HepG2 (cell line): Measurements from ENCODE around the gene ANO9. TPM values are rescaled to one million over a fixed set of nuclear protein-coding genes. Genes with fewer than 3 reads are reported as not detected.

Source experiments
- CCDC6 ChIP-seq: sonication (generic); formaldehyde crosslinking; IDR thresholded peaks from 2 replicates; pipeline ENCODE4 v1.8.1; 2022; ENCODE audit warnings: mild to moderate bottlenecking, missing genetic modification reagents, moderate library complexity
- ESRRA ChIP-seq: sonication (generic); formaldehyde crosslinking; IDR thresholded peaks from 2 replicates; pipeline ENCODE4 v1.5.1; 2020; ENCODE audit warnings: mild to moderate bottlenecking, low read depth, missing genetic modification reagents
- MEF2D ChIP-seq: sonication (generic); formaldehyde crosslinking; IDR thresholded peaks from 2 replicates; pipeline ENCODE4 v1.5.1; 2020; ENCODE audit warnings: mild to moderate bottlenecking, missing genetic modification reagents
- NRL ChIP-seq: sonication (generic); formaldehyde crosslinking; IDR thresholded peaks from 2 replicates; pipeline ENCODE4 v1.5.0; 2020; ENCODE audit warnings: missing genetic modification reagents, mild to moderate bottlenecking, moderate library complexity, borderline replicate concordance
- RXRA ChIP-seq: sonication (generic); formaldehyde crosslinking; IDR thresholded peaks from 2 replicates; pipeline ENCODE4 v1.5.1; 2020; ENCODE audit warnings: missing genetic modification reagents
- SOX6 ChIP-seq, 2 experiments: fragments of 450-650 bp in 1 of 2; sonication (generic) in 1 of 2; formaldehyde crosslinking in 1 of 2; IDR thresholded peaks; 2 replicates each; pipeline versions ENCODE4 v1.4.0 to v1.6.1; 2017 to 2020; ENCODE audit warnings: antibody characterized with exemption in 1 of 2, mild to moderate bottlenecking in 1 of 2, missing genetic modification reagents in 1 of 2
- TAF1 ChIP-seq: sonication (generic); formaldehyde crosslinking; IDR thresholded peaks from 2 replicates; pipeline ENCODE4 v1.4.0; 2020; ENCODE audit warnings: missing genetic modification reagents
- TCF7 ChIP-seq: sonication (generic); IDR thresholded peaks from 2 replicates; pipeline ENCODE4 v1.6.1; 2016; ENCODE audit warnings: antibody characterized with exemption, low read depth
- TOE1 ChIP-seq: sonication (generic); formaldehyde crosslinking; IDR thresholded peaks from 2 replicates; pipeline ENCODE4 v1.4.0; 2020; ENCODE audit warnings: mild to moderate bottlenecking, missing genetic modification reagents
- XRCC5 ChIP-seq: fragments of 200-400 bp; formaldehyde crosslinking; optimal IDR thresholded peaks from 2 replicates; pipeline ENCODE3; 2017; ENCODE audit warnings: mild to moderate bottlenecking, low read length
- ZBTB7A ChIP-seq: sonication (generic); formaldehyde crosslinking; IDR thresholded peaks from 2 replicates; pipeline ENCODE4 v1.8.0; 2022; ENCODE audit warnings: mild to moderate bottlenecking, missing genetic modification reagents
- ZBTB7B ChIP-seq: sonication (generic); formaldehyde crosslinking; IDR thresholded peaks from 2 replicates; pipeline ENCODE4 v1.4.0; 2020; ENCODE audit warnings: missing genetic modification reagents
- ZNF205 ChIP-seq: IDR thresholded peaks from 2 replicates; pipeline ENCODE4 v1.6.1; 2018; ENCODE audit warnings: missing biosample characterization, missing genetic modification reagents
- ZNF331 ChIP-seq: sonication (generic); formaldehyde crosslinking; IDR thresholded peaks from 2 replicates; pipeline ENCODE4 v1.4.0; 2020; ENCODE audit warnings: missing genetic modification reagents
- ZNF34 ChIP-seq: sonication (generic); formaldehyde crosslinking; IDR thresholded peaks from 2 replicates; pipeline ENCODE4 v1.4.0; 2020; ENCODE audit warnings: mild to moderate bottlenecking, missing genetic modification reagents, borderline replicate concordance
- ZNF724P ChIP-seq: sonication (generic); formaldehyde crosslinking; IDR thresholded peaks from 2 replicates; pipeline ENCODE4 v1.8.0; 2022; ENCODE audit warnings: missing genetic modification reagents, borderline replicate concordance
- ZSCAN22 ChIP-seq: sonication (generic); formaldehyde crosslinking; IDR thresholded peaks from 2 replicates; pipeline ENCODE4 v1.4.0; 2020; ENCODE audit warnings: mild to moderate bottlenecking, missing genetic modification reagents
- polyA plus RNA-seq, 8 experiments: library from polyadenylated mRNA; depleted of rRNA in 3 of 8; stranded (reverse) in 7 of 8; unstranded in 1 of 8; fragments of >200 nt; fragmentation: Illumina TruSeq in 4 of 8; extraction: Trizol in 4 of 8; gene quantifications; 2 replicates each; pipeline versions ENCODE4 v1.2.1 to v1.2.3, GENCODE V29; 2011 to 2016; ENCODE audit warnings: low read depth in 4 of 8, missing spikeins in 1 of 8, mixed read lengths in 1 of 8; ENCODE audit not compliant: insufficient read depth in 1 of 8
- total RNA-seq, 5 experiments: library from RNA; depleted of rRNA; stranded (reverse); fragments of >200 nt; fragmentation: Illumina TruSeq; extraction: Trizol; gene quantifications; 2 replicates each; pipeline ENCODE4 v1.2.3, GENCODE V29; 2016; ENCODE audit warnings: low read depth in 1 of 5
- TF ChIP-seq, protein P1 (sequence below): sonication (generic); formaldehyde crosslinking; IDR thresholded peaks from 2 replicates; pipeline ENCODE4 v1.4.0; 2020; ENCODE audit warnings: missing genetic modification reagents
- TF ChIP-seq, protein P2 (sequence below), 2 experiments: IDR thresholded peaks; 2 replicates each; pipeline ENCODE4 v1.6.1; 2011 to 2012; ENCODE audit warnings: low read length in 2 of 2, borderline replicate concordance in 1 of 2, low read depth in 1 of 2, mild to moderate bottlenecking in 1 of 2, moderate library complexity in 1 of 2
- TF ChIP-seq, protein P3 (sequence below): IDR thresholded peaks from 2 replicates; pipeline ENCODE4 v1.6.1; 2016; ENCODE audit warnings: low read depth, borderline replicate concordance
- TF ChIP-seq, protein P4 (sequence below): sonication (generic); formaldehyde crosslinking; IDR thresholded peaks from 2 replicates; pipeline ENCODE4 v1.5.1; 2020; ENCODE audit warnings: mild to moderate bottlenecking, missing genetic modification reagents, moderate library complexity

ANO9 gene
- total and polyA plus RNA-seq, 2 of the 13 experiments (the other 11 are each of a cell fraction or from before 2014, with no cell fraction given) = 8.9 to 14.3 TPM

DNA sequence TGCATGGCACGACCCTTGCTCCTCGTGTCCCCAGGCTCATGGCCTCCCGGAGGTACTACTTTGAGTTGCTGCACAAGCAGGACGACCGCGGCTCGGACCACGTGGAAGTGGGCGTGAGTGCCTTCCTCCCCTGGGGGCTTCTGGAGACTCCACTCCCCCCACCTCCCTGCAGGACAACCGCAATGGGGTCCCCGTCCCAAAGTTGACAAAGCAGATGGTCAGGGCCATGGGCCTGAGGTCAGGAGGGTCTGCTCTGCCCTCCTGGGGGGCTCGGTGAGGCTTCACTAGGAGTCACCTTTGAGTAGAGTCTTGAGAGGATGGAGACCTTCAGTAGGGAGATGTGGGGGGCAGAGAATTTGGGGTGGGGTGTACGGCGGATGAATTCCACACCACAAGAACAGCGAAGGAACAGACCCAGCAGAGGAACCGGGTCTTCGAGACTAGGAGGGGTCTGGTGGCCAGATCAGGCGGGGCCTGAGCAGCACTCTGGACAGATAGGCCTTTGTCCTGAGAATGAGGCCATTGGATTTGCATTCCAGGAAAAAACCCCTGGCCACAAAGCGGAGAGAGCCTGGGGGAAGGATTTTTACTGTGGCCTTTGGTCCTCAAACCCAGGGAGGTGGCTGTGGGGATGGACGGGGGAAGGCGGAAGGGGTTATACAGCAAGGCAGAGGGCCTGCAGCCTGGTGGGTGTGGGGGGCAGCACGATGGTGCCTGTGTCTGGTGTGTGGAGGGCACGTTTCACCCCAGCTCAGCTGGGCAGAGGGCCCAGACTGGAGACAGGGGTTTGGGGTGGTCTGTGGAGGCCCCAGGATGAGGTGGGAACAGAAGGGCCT, 67.9 kb downstream of the ANO9 start (continued):
- TF ChIP-seq, protein P1, sequence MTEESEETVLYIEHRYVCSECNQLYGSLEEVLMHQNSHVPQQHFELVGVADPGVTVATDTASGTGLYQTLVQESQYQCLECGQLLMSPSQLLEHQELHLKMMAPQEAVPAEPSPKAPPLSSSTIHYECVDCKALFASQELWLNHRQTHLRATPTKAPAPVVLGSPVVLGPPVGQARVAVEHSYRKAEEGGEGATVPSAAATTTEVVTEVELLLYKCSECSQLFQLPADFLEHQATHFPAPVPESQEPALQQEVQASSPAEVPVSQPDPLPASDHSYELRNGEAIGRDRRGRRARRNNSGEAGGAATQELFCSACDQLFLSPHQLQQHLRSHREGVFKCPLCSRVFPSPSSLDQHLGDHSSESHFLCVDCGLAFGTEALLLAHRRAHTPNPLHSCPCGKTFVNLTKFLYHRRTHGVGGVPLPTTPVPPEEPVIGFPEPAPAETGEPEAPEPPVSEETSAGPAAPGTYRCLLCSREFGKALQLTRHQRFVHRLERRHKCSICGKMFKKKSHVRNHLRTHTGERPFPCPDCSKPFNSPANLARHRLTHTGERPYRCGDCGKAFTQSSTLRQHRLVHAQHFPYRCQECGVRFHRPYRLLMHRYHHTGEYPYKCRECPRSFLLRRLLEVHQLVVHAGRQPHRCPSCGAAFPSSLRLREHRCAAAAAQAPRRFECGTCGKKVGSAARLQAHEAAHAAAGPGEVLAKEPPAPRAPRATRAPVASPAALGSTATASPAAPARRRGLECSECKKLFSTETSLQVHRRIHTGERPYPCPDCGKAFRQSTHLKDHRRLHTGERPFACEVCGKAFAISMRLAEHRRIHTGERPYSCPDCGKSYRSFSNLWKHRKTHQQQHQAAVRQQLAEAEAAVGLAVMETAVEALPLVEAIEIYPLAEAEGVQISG = no peak
- TF ChIP-seq, protein P2, sequence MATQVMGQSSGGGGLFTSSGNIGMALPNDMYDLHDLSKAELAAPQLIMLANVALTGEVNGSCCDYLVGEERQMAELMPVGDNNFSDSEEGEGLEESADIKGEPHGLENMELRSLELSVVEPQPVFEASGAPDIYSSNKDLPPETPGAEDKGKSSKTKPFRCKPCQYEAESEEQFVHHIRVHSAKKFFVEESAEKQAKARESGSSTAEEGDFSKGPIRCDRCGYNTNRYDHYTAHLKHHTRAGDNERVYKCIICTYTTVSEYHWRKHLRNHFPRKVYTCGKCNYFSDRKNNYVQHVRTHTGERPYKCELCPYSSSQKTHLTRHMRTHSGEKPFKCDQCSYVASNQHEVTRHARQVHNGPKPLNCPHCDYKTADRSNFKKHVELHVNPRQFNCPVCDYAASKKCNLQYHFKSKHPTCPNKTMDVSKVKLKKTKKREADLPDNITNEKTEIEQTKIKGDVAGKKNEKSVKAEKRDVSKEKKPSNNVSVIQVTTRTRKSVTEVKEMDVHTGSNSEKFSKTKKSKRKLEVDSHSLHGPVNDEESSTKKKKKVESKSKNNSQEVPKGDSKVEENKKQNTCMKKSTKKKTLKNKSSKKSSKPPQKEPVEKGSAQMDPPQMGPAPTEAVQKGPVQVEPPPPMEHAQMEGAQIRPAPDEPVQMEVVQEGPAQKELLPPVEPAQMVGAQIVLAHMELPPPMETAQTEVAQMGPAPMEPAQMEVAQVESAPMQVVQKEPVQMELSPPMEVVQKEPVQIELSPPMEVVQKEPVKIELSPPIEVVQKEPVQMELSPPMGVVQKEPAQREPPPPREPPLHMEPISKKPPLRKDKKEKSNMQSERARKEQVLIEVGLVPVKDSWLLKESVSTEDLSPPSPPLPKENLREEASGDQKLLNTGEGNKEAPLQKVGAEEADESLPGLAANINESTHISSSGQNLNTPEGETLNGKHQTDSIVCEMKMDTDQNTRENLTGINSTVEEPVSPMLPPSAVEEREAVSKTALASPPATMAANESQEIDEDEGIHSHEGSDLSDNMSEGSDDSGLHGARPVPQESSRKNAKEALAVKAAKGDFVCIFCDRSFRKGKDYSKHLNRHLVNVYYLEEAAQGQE (IDR thresholded peaks at IDR 0.05; ENCODE audit: borderline replicate concordance in 1 of 2, low read depth in 1 of 2, low read length in 2 of 2) = peak in 1 of 2 experiments; percentile 15; a peak in 1 of 4 replicates
- 0 out of 2 replicates have a peak, but pooled peaks have one; percentile 37 for TF ChIP-seq MEF2D (CRISPR knock-in tag)
- TF ChIP-seq, protein P3, sequence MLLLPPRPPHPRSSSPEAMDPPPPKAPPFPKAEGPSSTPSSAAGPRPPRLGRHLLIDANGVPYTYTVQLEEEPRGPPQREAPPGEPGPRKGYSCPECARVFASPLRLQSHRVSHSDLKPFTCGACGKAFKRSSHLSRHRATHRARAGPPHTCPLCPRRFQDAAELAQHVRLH (CRISPR knock-in tag) = peak; percentile 59; the same call in 1 of the 2 replicates
- TF ChIP-seq ZNF724P (CRISPR knock-in tag) = no peak
- TF ChIP-seq ZNF331 (CRISPR knock-in tag) = 0 out of 2 replicates have a peak, but pooled peaks have one; percentile 25
- TF ChIP-seq TAF1 (CRISPR knock-in tag) = peak; percentile 21; the same call in 1 of the 2 replicates
- TF ChIP-seq ZBTB7A (CRISPR knock-in tag) = peak; percentile 72
- peak; percentile 31; the same call in 1 of the 2 replicates for TF ChIP-seq RXRA
- TF ChIP-seq XRCC5 = peak; percentile 67
- no peak for TF ChIP-seq TCF7
- peak; percentile 63; the same call in 1 of the 2 replicates for TF ChIP-seq NRL (CRISPR knock-in tag)
- 0 out of 2 replicates have a peak, but pooled peaks have one; percentile 21 for TF ChIP-seq ZNF205
- peak; percentile 91 for TF ChIP-seq ZBTB7B
- TF ChIP-seq, protein P4, sequence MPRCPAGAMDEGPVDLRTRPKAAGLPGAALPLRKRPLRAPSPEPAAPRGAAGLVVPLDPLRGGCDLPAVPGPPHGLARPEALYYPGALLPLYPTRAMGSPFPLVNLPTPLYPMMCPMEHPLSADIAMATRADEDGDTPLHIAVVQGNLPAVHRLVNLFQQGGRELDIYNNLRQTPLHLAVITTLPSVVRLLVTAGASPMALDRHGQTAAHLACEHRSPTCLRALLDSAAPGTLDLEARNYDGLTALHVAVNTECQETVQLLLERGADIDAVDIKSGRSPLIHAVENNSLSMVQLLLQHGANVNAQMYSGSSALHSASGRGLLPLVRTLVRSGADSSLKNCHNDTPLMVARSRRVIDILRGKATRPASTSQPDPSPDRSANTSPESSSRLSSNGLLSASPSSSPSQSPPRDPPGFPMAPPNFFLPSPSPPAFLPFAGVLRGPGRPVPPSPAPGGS = 0 out of 2 replicates have a peak, but pooled peaks have one; percentile 11
- no peak for TF ChIP-seq SOX6 (IDR thresholded peaks at IDR 0.05)
- TF ChIP-seq SOX6 (CRISPR knock-in tag; IDR thresholded peaks at IDR 0.05) = peak; percentile 67; the same call in 1 of the 2 replicates
- TF ChIP-seq ZSCAN22 (CRISPR knock-in tag) = 0 out of 2 replicates have a peak, but pooled peaks have one; percentile 38
- 0 out of 2 replicates have a peak, but pooled peaks have one; percentile 56 for TF ChIP-seq CCDC6
- 0 out of 2 replicates have a peak, but pooled peaks have one; percentile 22 for TF ChIP-seq ESRRA (CRISPR knock-in tag)
- no peak for TF ChIP-seq ZNF34 (CRISPR knock-in tag)
- TF ChIP-seq TOE1 (CRISPR knock-in tag) = no peak
